HepG2 (cell line): ENCODE measurements around the gene LRRC45. TPM values are rescaled to one million over a fixed set of nuclear protein-coding genes. Genes with fewer than 3 reads are reported as not detected.
A peak's percentile ranks its signal among the peaks of the same experiment; 100 is the strongest.

Source experiments
- ATAD3A ChIP-seq: sonication (generic); formaldehyde crosslinking; IDR thresholded peaks from 2 replicates; pipeline ENCODE4 v1.4.0; 2020; ENCODE audit warnings: missing genetic modification reagents
- BHLHE40 ChIP-seq: IDR thresholded peaks from 2 replicates; pipeline ENCODE4 v1.6.1; 2011; ENCODE audit warnings: low read length, improper control_type of control experiment
- CCAR2 ChIP-seq: fragments of 200-400 bp; formaldehyde crosslinking; optimal IDR thresholded peaks from 2 replicates; pipeline ENCODE3; 2018; ENCODE audit warnings: low read depth, mild to moderate bottlenecking, low read length, moderate library complexity
- CREB1 ChIP-seq, 2 experiments: fragments of 450-650 bp in 1 of 2; IDR thresholded peaks; 2 replicates each; pipeline ENCODE4 v1.6.1; 2016 to 2017; ENCODE audit warnings: control low read depth in 1 of 2, mild to moderate bottlenecking in 1 of 2, missing compliant biosample characterization in 1 of 2, missing genetic modification characterization in 1 of 2
- ELF3 ChIP-seq: IDR thresholded peaks from 2 replicates; pipeline ENCODE4 v1.6.1; 2016; ENCODE audit warnings: missing genetic modification reagents, missing compliant biosample characterization
- MED13 ChIP-seq: sonication (generic); formaldehyde crosslinking; IDR thresholded peaks from 2 replicates; pipeline ENCODE4 v1.5.0; 2020; ENCODE audit warnings: missing genetic modification reagents
- MEIS2 ChIP-seq: sonication (generic); formaldehyde crosslinking; IDR thresholded peaks from 2 replicates; pipeline ENCODE4 v1.9.0; 2021; ENCODE audit warnings: mild to moderate bottlenecking, missing genetic modification reagents
- NR3C1 ChIP-seq: sonication (generic); formaldehyde crosslinking; IDR thresholded peaks from 2 replicates; pipeline ENCODE4 v1.4.0; 2020; ENCODE audit warnings: missing genetic modification reagents
- PAF1 ChIP-seq: IDR thresholded peaks from 2 replicates; pipeline ENCODE4 v1.6.1; 2016; ENCODE audit warnings: missing genetic modification reagents, missing compliant biosample characterization
- SMARCE1 ChIP-seq: fragments of 450-650 bp; IDR thresholded peaks from 2 replicates; pipeline ENCODE4 v1.6.1; 2017; ENCODE audit warnings: borderline replicate concordance
- SNAPC4 ChIP-seq: sonication (generic); formaldehyde crosslinking; IDR thresholded peaks from 2 replicates; pipeline ENCODE4 v1.4.0; 2020; ENCODE audit warnings: mild to moderate bottlenecking, missing genetic modification reagents
- TRIM24 ChIP-seq: sonication (generic); formaldehyde crosslinking; IDR thresholded peaks from 2 replicates; pipeline ENCODE4 v1.8.0; 2022; ENCODE audit warnings: mild to moderate bottlenecking, missing genetic modification reagents
- ZBTB20 ChIP-seq: sonication (generic); formaldehyde crosslinking; IDR thresholded peaks from 2 replicates; pipeline ENCODE4 v1.8.1; 2023; ENCODE audit warnings: missing genetic modification reagents, low read depth, mild to moderate bottlenecking, borderline replicate concordance
- ZBTB34 ChIP-seq: sonication (generic); formaldehyde crosslinking; IDR thresholded peaks from 2 replicates; pipeline ENCODE4 v1.8.0; 2022; ENCODE audit warnings: mild to moderate bottlenecking, missing genetic modification reagents
- ZC3H4 ChIP-seq: sonication (generic); formaldehyde crosslinking; IDR thresholded peaks from 2 replicates; pipeline ENCODE4 v1.4.0; 2020; ENCODE audit warnings: missing genetic modification reagents, borderline replicate concordance
- ZNF550 ChIP-seq: sonication (generic); formaldehyde crosslinking; IDR thresholded peaks from 2 replicates; pipeline ENCODE4 v1.4.0; 2020; ENCODE audit warnings: mild to moderate bottlenecking, missing genetic modification reagents, borderline replicate concordance
- ZNF597 ChIP-seq: sonication (generic); formaldehyde crosslinking; IDR thresholded peaks from 2 replicates; pipeline ENCODE4 v1.5.0; 2020; ENCODE audit warnings: missing genetic modification reagents
- ZNF605 ChIP-seq: sonication (generic); formaldehyde crosslinking; IDR thresholded peaks from 2 replicates; pipeline ENCODE4 v1.8.0; 2022; ENCODE audit warnings: mild to moderate bottlenecking, missing genetic modification reagents
- ZSCAN29 ChIP-seq: sonication (generic); formaldehyde crosslinking; conservative IDR thresholded peaks from 2 replicates; pipeline ENCODE4 v1.4.0; 2020; ENCODE audit warnings: mild to moderate bottlenecking, missing genetic modification reagents
- polyA plus RNA-seq, 8 experiments: library from polyadenylated mRNA; depleted of rRNA in 3 of 8; stranded (reverse) in 7 of 8; unstranded in 1 of 8; fragments of >200 nt; fragmentation: Illumina TruSeq in 4 of 8; extraction: Trizol in 4 of 8; gene quantifications; 2 replicates each; pipeline versions ENCODE4 v1.2.1 to v1.2.3, GENCODE V29; 2011 to 2016; ENCODE audit warnings: low read depth in 4 of 8, missing spikeins in 1 of 8, mixed read lengths in 1 of 8; ENCODE audit not compliant: insufficient read depth in 1 of 8
- total RNA-seq, 5 experiments: library from RNA; depleted of rRNA; stranded (reverse); fragments of >200 nt; fragmentation: Illumina TruSeq; extraction: Trizol; gene quantifications; 2 replicates each; pipeline ENCODE4 v1.2.3, GENCODE V29; 2016; ENCODE audit warnings: low read depth in 1 of 5
- TF ChIP-seq, protein P1 (sequence below): sonication (generic); formaldehyde crosslinking; IDR thresholded peaks from 2 replicates; pipeline ENCODE4 v1.5.1; 2020; ENCODE audit warnings: missing genetic modification reagents, mild to moderate bottlenecking, borderline replicate concordance

LRRC45 gene
- total and polyA plus RNA-seq, 2 of the 13 experiments (the other 11 are each of a cell fraction or from before 2014, with no cell fraction given): 11.6 to 48.1 TPM

DNA sequence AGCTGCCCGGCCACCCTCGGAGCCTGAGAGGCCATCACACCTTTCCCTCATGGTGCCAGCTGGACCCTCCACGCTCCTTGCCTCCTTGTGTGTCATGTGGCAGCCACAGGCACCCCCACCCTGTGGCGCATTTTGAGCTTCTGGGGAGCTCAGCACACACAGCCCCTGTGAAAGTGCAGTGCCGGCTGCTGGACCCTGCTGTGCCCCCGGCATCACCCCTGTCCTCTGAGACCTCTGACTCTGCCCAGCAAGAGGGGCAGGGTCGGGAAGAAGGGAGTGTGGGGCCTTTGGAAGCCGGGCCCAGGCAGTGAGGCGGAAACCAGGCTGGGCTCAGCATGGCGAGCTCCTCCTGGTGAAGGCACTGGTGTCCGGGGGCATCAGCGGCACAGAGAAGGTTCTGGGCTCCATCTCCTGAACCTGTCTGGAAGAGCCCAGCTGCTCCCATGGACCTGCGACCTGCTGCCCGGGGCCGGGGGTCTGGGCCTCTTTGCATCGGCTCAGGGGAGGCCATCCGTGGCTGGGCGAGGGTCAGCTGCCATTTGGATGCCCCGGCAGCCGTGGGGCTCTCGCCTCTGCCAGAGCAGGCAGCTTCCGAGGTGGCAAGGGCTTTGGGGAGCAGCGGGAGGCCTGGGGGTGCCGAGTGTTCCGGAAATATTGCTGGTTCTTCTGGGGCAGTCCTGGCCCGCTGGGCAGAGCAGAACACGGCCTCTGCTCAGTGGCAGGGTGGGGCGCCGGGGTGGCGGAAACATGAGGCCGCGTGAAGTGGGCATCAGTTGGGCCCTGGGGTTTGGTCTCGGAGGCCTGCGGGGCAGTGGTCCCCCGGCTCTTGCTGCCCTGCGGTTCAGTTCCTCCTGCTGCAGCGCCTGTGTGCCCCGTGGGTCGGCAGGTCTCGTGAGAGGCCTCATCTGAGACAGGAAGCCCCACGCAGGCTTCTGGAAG, 18.3 kb upstream of the LRRC45 start (continued):
- TF ChIP-seq SNAPC4 (CRISPR knock-in tag) (no peak), PAF1 (CRISPR knock-in tag) (0 out of 2 replicates have a peak, but pooled peaks have one; percentile 49), BHLHE40 (no peak), ZC3H4 (CRISPR knock-in tag) (no peak), CREB1 (IDR thresholded peaks at IDR 0.05) (no peak), CREB1 (CRISPR knock-in tag; IDR thresholded peaks at IDR 0.05) (no peak), ZBTB34 (no peak), NR3C1 (CRISPR knock-in tag) (no peak), CCAR2 (no peak), ZNF550 (CRISPR knock-in tag) (no peak), SMARCE1 (no peak), ZBTB20 (no peak), ZSCAN29 (no peak), MED13 (CRISPR knock-in tag) (no peak), ZNF597 (CRISPR knock-in tag) (no peak), ATAD3A (CRISPR knock-in tag) (no peak), ZNF605 (CRISPR knock-in tag) (no peak), MEIS2 (CRISPR knock-in tag) (no peak), ELF3 (CRISPR knock-in tag) (no peak), TRIM24 (no peak)
- TF ChIP-seq, protein P1, sequence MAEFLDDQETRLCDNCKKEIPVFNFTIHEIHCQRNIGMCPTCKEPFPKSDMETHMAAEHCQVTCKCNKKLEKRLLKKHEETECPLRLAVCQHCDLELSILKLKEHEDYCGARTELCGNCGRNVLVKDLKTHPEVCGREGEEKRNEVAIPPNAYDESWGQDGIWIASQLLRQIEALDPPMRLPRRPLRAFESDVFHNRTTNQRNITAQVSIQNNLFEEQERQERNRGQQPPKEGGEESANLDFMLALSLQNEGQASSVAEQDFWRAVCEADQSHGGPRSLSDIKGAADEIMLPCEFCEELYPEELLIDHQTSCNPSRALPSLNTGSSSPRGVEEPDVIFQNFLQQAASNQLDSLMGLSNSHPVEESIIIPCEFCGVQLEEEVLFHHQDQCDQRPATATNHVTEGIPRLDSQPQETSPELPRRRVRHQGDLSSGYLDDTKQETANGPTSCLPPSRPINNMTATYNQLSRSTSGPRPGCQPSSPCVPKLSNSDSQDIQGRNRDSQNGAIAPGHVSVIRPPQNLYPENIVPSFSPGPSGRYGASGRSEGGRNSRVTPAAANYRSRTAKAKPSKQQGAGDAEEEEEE: no peak
